Nephron progenitor cell (in vitro differentiated cells): Measurements from ENCODE around the gene MACROH2A1.

Experiments
- DNase-seq: peaks from one replicate; pipeline ENCODE4 v3.0.0; 2021
- H3K27ac Mint-ChIP-seq: 2 replicates; pipeline ENCODE4 v1.8.0; 2021; ENCODE audit warnings: mild to moderate bottlenecking, moderate library complexity, mixed read lengths
- H3K27me3 Mint-ChIP-seq: 2 replicates; pipeline ENCODE4 v1.8.0; 2021; ENCODE audit warnings: mild to moderate bottlenecking, low read depth, mixed read lengths; ENCODE audit not compliant: poor library complexity
- H3K36me3 Mint-ChIP-seq: 2 replicates; pipeline ENCODE4 v1.8.0; 2021; ENCODE audit warnings: low read depth, mixed read lengths
- H3K4me1 Mint-ChIP-seq: 2 replicates; pipeline ENCODE4 v1.8.0; 2021; ENCODE audit warnings: mixed read lengths
- H3K4me3 Mint-ChIP-seq: 2 replicates; pipeline ENCODE4 v1.8.0; 2021; ENCODE audit warnings: mild to moderate bottlenecking, moderate library complexity, mixed read lengths
- H3K9me3 Mint-ChIP-seq: 2 replicates; pipeline ENCODE4 v1.8.0; 2021; ENCODE audit warnings: mild to moderate bottlenecking, moderate library complexity, mixed read lengths
- CTCF ChIP-seq: fragments of 200-600 bp; sonication (generic); IDR thresholded peaks from 2 replicates; pipeline ENCODE4 v1.5.0; 2021; ENCODE audit warnings: antibody characterized with exemption

Gene MACROH2A1

GRCh38 chr5:135322744-135323143, 76.3 kb downstream of the MACROH2A1 start:
- Mint-ChIP-seq H3K4me1 (peaks cover 19% of the 10 kb centered on the region), H3K4me3 (no peak overlapping the region), H3K27me3 (no peaks in the 10 kb centered on the region), H3K9me3 (peaks cover 3% of the 10 kb centered on the region), H3K27ac (no peak overlapping the region), H3K36me3 (peaks cover 5% of the 10 kb centered on the region)
- DNase-seq, result no peak
- no peak for TF ChIP-seq CTCF

DNA sequence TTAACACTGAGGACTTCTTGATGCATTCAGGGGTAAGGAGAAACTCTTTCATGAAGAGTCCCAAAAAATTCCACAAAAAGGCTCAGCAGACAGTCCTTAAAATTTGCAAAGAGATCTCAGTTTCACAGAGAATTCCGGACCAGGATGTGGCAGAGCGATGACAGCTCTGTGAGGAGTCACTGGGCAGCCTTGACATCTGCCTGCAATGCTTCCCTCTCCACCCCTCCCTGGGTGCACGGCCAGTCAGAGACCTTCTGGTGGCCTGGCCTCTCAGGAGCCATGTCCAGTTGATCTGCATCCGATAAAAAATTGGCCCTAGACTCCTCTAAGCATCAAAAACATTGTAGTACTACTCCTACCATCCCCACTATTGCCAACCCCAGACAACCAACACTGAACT, 76.8 kb downstream of the MACROH2A1 start:
- Mint-ChIP-seq H3K27me3 (no peaks in the 10 kb centered on the region), H3K27ac (no peak overlapping the region), H3K9me3 (peaks cover 3% of the 10 kb centered on the region), H3K4me1 (peaks cover 19% of the 10 kb centered on the region), H3K4me3 (no peak overlapping the region), H3K36me3 (peaks cover 5% of the 10 kb centered on the region)
- TF ChIP-seq CTCF, result no peak
- DNase-seq, result no peak

GRCh38 chr5:135320718-135321484, 78.1 kb downstream of the MACROH2A1 start:
- peaks cover 3% of the 10 kb centered on the region for H3K9me3 Mint-ChIP-seq
- TF ChIP-seq CTCF, result no peak
- peaks cover 5% of the 10 kb centered on the region for H3K36me3 Mint-ChIP-seq
- H3K4me3 Mint-ChIP-seq, result no peak overlapping the region
- peaks cover 19% of the 10 kb centered on the region for H3K4me1 Mint-ChIP-seq
- peaks cover 4% of the 10 kb centered on the region for H3K27me3 Mint-ChIP-seq
- DNase-seq, result no peak
- H3K27ac Mint-ChIP-seq, result peak overlapping the region; percentile 58

DNA sequence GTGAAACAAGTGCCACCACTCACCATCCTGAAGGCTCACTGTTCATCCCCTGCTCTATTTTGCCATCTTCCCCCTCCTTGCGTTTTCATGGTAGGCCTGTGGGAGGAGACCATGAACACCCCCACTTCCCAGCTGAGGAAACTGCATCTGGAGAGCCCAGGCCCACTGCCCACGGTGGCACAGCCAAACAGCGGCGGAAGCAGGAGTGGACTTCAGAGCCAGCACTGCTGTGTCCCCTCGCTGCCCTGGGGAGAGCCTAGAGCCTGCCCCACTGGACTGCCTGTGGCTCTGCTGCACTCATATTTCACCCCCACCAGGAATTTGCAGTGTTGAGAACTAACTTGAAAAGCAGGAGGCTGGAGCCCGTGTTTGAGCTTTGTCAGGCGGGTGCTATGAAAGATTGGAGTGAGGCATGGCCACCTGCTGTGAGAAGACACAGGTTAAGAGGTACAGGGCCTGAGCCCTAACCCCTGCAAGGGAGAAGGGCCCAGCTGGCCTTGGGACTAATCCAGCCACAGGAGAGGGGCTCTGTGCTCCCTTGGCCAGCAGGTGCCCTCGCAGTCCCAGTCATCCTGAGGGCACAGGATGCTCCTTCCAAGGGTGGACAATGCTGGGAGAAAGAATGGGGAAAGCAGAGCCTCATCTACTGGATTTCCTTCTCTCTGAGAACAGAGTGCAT, 79.0 kb downstream of the MACROH2A1 start:
- Mint-ChIP-seq H3K9me3 (peaks cover 3% of the 10 kb centered on the region), H3K27ac (peak overlapping the region; percentile 74), H3K4me3 (no peak overlapping the region), H3K4me1 (peaks cover 12% of the 10 kb centered on the region), H3K27me3 (peaks cover 6% of the 10 kb centered on the region), H3K36me3 (peaks cover 5% of the 10 kb centered on the region)
- no peak for DNase-seq
- TF ChIP-seq CTCF, result no peak

DNA sequence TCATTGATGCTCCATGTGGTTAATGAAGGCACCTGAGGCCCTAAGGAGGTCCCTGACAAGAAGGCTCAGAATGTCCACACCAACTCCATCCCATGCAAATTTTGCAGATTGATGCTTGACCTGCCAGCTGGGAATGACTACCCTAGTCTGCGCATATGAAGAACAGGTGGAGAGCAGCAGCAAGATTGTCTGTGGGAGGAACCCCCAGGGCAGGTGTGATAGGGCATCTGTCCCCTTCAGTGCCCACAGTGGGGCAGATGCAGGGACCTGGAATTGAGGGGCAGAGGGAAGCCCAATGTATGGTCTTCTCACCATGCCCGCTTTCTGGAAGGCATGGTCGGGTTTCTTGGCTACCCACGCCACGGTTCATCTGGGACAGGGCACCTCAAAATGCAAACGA, 79.6 kb downstream of the MACROH2A1 start:
- peaks cover 3% of the 10 kb centered on the region for H3K9me3 Mint-ChIP-seq
- no peak overlapping the region for H3K4me3 Mint-ChIP-seq
- peaks cover 6% of the 10 kb centered on the region for H3K27me3 Mint-ChIP-seq
- peaks cover 5% of the 10 kb centered on the region for H3K36me3 Mint-ChIP-seq
- no peak for TF ChIP-seq CTCF
- peaks cover 11% of the 10 kb centered on the region for H3K4me1 Mint-ChIP-seq
- H3K27ac Mint-ChIP-seq, result no peak overlapping the region
- no peak for DNase-seq
